GM21526 (cell line): Measurements from ENCODE around the gene BMX.
A peak's percentile ranks its signal among the peaks of the same experiment; 100 is the strongest.

Source experiments
- ATAC-seq: cut with Tn5 transposase; IDR thresholded peaks from one replicate; pipeline ENCODE4 v1.9.1; 2021; ENCODE audit warnings: moderate library complexity; ENCODE audit not compliant: unreplicated experiment, low FRiP score

BMX gene

GRCh38 chrX:15505101-15505500 lies 4.5 kb downstream of the BMX start:
- no peak for ATAC-seq

- no peak for ATAC-seq
Observed at GRCh38 chrX:15507005-15507404, 6.4 kb downstream of the BMX start.

GRCh38 chrX:15509845-15510244 lies 9.2 kb downstream of the BMX start:
- no peak for ATAC-seq

- ATAC-seq: no peak
Observed at GRCh38 chrX:15511563-15511962, 11.0 kb downstream of the BMX start.

- no peak for ATAC-seq
Observed at GRCh38 chrX:15512401-15512965, 11.9 kb downstream of the BMX start.

- no peak for ATAC-seq
Observed at GRCh38 chrX:15514279-15514678, 13.7 kb downstream of the BMX start.

GRCh38 chrX:15515931-15516330 lies 15.3 kb downstream of the BMX start:
- ATAC-seq: no peak

- ATAC-seq: no peak
Observed at GRCh38 chrX:15522464-15522863, 21.9 kb downstream of the BMX start.

- ATAC-seq: no peak
Observed at GRCh38 chrX:15523088-15523487, 22.5 kb downstream of the BMX start.

- no peak for ATAC-seq
Observed at GRCh38 chrX:15524417-15524816, 23.8 kb downstream of the BMX start.

- ATAC-seq: no peak
Observed at GRCh38 chrX:15525664-15526416, 25.2 kb downstream of the BMX start.

GRCh38 chrX:15529165-15529564 lies 28.6 kb downstream of the BMX start:
- ATAC-seq: no peak

GRCh38 chrX:15530318-15530717 lies 29.7 kb downstream of the BMX start:
- ATAC-seq: no peak

GRCh38 chrX:15546745-15547144 lies 46.1 kb downstream of the BMX start:
- ATAC-seq: no peak

GRCh38 chrX:15547356-15547755 lies 46.7 kb downstream of the BMX start:
- no peak for ATAC-seq

GRCh38 chrX:15549189-15550012 lies 48.8 kb downstream of the BMX start:
- no peak for ATAC-seq

- no peak for ATAC-seq
Observed at GRCh38 chrX:15559227-15559626, 58.6 kb downstream of the BMX start.

GRCh38 chrX:15560924-15561323 lies 60.3 kb downstream of the BMX start:
- no peak for ATAC-seq

GRCh38 chrX:15563056-15563455 lies 62.4 kb downstream of the BMX start:
- no peak for ATAC-seq

- ATAC-seq: peak; percentile 61
Observed at GRCh38 chrX:15564981-15565579, 64.5 kb downstream of the BMX start.

GRCh38 chrX:15566244-15566643 lies 65.6 kb downstream of the BMX start:
- ATAC-seq: no peak
